GM21786 (cell line): ENCODE data around the gene WDPCP.
"Not testable (repeated sequence)": the region's sequence is repeated elsewhere in the genome, so short reads cannot be mapped to it uniquely, and the experiment has no call there.

ENCODE experiments used
- ATAC-seq: cut with Tn5 transposase; IDR thresholded peaks from one replicate; pipeline ENCODE4 v1.9.1; 2021; ENCODE audit not compliant: unreplicated experiment

WDPCP gene

DNA sequence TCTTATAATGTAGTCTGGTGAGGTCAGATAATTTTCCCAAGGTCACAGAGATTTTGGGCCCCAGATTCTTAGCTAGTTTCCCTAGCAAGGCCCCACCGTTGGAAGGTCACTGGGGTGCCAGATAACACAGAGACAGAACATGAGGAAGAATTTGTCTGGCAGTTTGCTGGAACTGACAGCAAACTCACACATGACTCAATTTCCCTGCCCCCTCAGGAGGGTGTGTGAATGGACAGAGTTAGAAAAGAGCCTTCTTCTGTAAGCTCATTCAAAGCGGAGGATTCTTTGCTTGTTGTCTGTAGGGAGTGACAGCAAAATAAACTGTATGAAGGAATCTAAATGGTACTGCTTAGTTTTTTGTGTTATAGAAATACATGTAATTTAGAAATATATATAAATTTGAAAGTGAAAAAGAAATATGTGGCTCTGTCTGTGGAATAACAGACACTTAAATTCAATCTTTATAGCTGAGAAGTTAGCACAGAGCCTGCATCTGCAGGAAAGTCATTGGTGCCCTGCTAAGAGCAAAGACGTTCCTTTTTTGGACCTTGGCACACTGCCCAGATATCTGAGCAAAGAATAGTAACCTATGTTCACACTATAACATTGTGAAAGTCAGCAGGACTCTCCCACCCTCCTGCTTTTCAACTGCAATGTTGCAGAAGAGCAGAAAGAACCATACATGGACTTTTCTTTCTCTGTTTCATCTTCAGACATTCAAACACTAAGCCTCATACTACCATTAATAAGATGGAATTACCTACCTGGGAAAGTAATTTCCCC lies 2.5 kb upstream of the WDPCP start:
- peak; percentile 16 for ATAC-seq

DNA sequence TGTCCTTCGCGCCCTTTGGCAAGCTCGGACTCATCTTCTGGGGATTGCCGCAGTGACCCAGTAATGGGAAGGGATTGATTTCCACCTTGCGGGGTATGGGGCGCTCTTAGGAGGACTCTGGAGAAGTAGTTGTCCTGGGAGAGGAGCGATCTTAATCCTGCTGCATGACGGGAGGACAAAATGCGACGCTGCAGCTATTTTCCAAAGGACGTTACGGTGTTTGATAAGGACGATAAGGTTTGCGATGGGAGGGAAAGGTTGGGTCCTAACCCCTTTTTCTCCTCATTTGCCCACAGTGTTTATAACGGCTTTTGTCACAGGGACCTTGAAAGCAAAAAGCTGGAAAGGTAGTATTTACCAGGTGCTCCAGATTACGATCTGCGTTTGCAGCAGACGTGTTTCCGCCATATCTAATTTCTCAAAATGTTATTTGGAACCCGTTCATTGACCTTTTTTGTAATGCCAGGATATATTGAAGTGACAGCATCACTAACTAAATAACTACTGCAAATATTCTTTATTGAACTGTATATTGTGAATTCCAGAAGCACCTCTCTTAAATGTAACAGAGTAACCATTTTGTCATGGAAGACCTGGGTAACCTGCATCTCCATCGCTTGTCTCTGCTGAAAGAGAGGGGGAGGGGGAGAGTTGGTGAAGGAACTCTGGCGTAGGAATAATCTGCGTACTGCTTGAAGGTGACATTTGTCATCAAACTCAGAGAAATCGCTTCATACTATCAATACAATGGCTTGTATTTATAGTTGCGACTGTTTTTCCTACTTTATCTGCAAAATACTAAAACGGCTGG lies 1.1 kb upstream of the WDPCP start:
- no peak for ATAC-seq

DNA sequence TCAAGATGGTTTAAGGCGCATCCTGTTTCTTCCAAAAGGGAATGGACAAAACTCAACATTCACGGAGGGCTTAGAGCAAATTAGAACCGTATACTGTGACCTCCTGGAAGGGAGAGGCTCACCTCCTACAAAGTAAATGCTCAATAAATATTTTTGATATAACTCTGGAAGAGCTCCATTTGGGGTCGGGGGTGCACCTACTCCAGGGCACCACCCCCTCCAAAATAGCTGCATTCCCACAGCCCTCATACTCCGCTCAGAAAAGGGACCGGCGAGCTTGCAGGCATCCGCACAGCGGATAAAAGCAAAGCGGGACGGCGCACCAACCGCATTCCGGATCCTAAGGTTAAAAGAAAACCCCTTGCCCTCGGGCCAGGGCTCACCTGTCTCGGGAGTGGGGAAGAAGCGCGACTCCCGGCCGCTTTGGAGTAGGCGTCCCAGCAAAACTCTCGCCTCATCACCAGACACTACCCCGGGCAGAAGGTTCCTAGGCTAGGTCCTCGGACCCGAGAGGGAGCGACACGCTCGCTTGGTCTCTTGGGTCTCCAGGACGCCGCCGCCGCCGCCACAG lies 378 bp downstream of the WDPCP start:
- no peak for ATAC-seq

DNA sequence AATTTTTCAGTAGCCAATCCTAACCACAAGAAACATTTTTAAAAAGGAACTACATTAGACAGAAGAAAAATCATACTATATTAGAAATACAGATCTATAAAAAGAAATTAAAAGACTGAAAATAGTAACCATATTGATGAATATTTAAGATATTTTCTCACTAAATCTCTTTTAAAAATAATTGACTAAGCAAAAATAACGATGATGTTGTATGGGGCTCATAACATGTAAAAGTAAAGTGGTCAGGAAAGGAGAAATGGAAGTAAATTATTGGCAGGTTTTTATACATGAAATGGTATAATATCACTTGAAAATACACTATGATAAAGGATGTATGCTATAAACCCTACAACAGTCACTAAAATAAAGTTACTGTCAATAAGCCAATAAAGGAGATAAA lies 5.4 kb downstream of the WDPCP start:
- no peak for ATAC-seq

DNA sequence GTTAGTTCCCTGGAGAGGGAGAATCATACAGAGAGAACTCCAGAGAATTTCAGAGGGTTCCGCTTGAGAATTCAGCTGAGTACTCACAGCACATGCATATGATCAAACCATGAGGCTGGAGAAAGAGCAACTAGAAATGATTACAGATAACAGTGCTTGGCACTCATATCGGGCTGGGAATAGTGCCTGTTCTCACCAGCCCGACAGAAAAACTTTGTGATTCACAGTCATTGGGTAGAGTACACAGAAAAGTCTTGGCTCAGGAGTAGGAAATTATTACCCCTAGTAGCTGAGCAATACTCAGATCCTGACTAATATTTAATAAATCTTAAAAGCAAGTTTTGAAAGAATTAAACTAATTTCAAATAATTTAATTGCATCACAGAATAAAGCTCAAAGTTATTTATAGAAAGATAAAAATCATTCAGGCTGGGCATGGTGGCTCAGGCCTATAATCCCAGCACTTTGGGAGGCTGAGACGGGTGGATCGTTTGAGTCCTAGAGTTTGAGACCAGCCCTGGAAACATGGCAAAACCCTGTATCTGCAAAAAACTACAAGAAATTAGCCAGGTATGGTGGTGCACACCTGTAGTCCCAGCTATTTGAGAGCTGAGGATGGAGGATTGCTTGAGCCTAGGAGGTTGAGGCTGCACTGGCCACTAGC lies 6.8 kb downstream of the WDPCP start:
- no peak for ATAC-seq

DNA sequence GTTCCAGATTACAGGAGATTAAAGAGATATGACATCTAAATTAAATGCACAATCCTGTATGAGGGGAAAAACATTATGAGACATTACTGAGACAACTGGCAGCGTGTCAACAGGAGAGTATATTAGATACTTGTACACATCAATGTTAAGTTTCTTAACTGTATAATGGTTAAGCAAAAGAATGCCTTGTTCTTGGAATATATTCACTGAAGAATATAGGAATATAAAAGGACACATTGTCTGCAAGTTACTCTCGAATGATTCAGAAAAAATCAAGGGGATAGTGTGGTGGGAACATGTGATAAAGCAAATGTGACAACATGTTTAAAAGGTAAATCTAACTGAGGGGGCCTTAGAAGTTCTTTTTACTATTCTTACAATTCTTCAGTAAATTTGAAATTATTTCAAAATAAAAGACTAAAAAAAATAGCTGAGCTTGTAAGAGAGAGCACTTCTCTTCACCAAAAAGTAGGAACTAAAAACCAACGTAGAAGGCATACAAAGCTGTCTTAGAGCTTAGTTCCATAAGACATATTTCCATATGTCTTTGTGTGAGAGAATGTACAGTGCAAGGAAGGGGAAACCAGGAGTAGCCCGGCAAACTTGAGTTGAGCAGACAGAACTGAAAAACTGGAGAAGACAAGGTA lies 7.5 kb downstream of the WDPCP start:
- no peak for ATAC-seq

DNA sequence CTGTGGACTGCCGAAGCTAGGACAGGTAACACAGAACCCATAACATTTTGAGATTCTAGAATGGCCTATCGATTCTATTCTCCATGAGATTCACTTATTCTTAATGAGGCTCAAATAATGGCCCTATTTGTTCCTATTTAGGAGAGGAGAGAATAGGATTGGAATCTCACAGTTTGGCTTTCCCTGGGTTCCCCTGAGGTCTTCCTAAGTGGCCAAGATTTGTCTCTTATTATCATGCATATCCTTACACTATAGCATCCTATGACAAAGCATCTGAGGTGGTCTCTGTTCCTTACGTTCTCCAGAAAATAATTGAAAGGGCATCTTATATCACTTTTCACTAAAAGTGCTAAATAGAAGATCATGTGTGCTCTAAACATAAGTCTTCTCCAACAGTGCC lies 9.5 kb downstream of the WDPCP start:
- no peak for ATAC-seq

DNA sequence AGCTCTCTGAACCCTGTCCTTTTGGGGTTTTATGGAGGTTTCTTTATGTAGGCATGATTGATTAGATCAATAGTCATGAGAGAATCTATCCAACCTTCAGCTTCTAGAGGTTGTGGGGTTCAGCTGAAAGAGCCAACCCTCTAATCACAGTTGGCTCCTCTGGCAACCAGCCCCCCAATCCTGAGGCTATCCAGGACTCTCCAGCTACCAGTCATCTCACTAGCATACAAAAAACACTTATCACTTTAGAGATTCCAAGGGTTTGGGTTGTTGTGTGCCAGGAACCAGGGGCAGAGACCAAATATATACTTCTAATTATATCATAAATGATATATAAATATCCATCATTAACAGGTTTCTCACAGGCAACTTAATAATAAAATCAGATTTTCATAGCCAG lies 11.7 kb downstream of the WDPCP start:
- no peak for ATAC-seq

DNA sequence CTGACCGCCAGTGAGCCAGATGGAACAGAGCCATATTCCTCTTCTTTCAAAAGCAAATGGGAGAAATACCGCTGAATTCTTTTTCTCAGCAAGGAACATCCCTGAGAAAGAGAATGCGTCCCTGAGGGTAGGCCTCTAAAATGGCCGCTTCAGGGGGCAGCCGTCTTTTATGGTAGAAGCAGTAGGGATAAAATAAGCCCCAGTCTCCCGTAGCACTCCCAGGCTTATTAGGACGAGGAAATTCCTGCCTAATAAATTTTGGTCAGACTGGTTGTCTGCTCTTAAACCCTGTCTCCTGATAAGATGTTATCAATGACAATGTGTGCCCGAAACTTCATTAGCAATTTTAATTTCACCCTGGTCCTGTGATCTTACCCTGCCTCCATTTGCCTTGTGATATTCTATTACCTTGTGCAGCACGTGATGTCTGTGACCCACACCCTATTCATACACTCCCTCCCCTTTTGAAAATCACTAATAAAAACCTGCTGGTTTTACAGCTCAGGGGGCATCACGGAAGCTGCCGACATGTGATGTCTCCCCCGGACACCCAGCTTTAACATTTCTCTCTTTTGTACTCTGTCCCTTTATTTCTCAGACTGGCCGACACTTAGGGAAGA lies 14.4 kb downstream of the WDPCP start:
- ATAC-seq, result not testable (repeated sequence)

DNA sequence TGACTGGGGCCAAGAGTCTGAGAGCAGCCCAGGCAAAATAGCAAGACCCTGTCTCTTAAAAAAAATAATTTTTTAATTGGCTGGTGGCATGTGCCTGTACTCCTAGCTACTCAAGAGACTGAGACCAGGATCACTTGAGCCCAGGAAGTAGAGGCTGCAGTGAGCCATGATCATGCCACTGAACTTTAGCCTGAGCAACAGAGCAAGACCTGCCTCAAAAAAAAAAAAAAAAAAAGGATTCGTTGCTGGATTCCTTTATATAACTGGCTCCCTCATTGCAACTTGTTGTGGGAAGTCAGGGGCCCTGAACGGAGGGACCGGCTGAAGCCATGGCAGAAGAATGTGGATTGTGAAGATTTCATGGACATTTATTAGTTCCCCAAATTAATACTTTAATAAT lies 15.3 kb downstream of the WDPCP start:
- ATAC-seq, result not testable (repeated sequence)

DNA sequence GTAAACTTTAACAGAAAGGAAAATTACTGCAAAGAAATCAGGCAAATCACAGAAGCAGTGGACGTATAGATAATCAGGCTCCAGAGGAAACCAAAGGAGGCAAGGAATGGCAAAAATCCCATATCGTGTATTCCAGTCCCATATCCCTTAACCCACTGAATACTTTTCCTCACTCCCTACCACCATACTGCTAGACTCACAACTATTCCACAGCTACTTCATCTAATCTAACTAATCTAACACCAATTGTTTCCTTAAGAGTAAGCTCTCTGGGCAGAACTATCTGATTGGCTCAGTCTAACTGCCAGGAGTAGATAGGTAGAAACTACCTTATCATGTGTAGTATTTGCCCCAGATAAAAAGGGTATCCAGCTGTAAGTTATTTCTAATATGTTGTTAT lies 16.3 kb downstream of the WDPCP start:
- no peak for ATAC-seq

DNA sequence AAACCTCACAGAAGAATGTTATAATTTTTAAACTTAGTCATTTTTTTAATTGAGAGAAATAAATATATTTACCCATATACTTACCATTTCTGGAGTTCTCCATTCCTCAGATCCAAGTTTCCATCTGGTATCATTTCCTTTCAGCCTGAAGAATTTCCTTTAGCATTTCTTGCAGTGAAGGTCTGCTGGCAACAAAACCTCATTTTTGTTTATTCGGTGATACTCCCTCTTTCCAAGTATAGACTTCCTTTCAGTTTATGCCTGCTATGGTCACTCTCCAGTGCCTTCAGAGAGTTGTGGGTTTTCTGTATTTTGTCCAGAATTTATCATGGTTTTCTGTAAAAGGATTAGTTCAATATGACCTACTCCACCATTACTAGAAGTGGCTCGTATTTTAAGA lies 17.0 kb downstream of the WDPCP start:
- no peak for ATAC-seq

DNA sequence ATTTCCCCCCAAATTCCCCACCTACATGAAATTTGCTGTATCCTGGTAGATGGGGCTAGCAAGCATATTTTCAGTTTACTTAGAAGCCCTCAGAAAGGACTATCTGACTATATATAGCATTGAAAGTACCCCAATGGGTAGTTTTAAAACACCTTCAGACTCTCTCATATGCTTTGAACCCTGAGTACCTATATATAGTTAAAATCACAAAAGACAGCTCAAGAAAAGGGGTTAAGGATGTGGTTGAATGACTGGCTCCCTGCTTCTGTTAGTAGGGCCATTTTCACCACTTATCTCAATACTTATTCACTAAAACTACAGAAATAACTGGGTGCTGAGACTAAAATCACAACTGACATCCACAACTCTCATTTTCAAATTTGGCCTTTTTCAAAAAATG lies 18.5 kb downstream of the WDPCP start:
- no peak for ATAC-seq

DNA sequence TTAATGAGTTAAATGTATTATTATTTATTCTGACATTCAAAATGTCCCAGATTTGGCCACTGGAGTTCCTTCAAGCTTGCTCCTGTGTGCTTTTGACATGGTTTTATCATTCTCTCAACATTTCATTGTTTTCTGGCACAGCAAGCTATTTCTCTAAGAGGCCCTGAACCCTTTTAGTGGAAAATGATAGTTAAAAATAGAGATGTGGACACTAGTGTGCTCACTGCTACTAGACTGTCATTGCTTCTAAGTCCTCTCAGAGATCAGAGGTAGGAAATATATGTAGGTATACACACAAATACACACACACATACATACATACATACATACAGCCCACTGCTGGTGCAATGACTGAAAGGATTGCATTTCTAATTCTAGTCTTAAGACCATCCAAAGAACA lies 25.5 kb downstream of the WDPCP start:
- no peak for ATAC-seq

DNA sequence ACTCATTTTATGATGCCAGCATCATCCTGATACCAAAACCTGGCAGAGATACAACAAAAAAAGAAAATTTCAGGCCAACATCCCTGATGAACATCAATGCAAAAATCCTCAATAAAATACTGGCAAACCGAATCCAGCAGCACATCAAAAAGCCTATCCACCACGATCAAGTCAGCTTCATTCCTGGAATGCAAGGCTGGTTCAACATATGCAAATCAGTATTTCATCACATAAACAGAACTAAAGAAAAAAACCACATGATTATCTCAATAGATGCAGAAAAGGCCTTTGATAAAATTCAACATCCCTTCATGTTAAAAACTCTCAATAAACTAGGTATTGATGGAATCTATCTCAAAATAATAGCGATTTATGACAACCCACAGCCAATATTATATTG lies 29.4 kb downstream of the WDPCP start:
- ATAC-seq, result not testable (repeated sequence)

DNA sequence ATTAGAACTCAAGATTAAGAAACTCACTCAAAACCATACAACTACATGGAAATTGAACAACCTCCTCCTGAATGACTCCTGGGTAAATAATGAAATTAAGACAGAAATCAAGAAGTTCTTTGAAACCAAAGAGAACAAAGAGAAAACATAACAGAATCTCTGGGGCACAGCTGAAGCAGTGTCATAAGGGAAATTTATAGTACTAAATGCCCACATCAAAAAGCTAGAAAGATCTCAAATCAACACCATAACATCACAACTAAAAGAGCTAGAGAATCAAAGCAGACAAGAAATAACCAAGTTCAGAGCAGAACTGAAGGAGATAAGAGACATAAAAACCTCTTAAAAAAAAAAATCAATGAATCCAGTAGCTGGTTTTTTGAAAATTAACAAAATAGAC lies 30.5 kb downstream of the WDPCP start:
- ATAC-seq, result not testable (repeated sequence)

DNA sequence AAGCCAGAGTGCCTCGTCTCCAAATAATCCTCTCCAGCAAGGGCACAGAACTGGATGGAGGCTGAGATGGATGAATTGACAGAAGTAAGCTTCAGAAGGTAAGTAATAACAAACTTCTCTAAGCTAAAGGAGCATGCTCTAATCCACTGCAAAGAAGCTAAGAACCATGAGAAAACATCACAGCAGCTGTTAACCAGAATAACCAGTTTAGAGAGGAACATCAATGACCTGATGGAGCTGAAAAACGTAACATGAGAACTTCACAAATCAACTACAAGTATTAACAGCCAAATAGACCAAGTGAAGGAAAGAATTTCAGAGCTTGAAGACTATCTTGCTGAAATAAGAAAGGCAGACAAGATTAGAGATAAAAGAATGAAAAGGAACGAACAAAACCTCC lies 32.3 kb downstream of the WDPCP start:
- ATAC-seq, result no peak

DNA sequence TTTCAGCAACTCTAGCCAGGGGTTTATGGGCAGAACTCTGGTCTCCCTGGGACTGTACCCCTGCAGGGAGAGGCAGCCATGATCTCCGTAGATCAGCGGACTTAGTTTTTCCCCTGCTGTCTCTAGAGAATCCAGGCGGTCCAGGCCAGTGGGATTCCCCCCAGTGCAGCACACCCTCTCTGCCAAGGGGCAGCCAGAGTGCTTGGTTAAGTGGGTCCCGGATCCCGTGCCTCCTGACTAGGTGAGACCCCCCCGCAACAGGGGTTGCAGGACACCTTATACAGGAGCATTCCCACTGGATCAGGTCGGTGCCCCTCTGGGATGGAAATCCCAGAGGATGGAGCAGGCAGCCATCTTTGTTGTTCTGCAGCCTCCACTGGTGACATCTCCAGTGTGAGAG lies 33.0 kb downstream of the WDPCP start:
- no peak for ATAC-seq

DNA sequence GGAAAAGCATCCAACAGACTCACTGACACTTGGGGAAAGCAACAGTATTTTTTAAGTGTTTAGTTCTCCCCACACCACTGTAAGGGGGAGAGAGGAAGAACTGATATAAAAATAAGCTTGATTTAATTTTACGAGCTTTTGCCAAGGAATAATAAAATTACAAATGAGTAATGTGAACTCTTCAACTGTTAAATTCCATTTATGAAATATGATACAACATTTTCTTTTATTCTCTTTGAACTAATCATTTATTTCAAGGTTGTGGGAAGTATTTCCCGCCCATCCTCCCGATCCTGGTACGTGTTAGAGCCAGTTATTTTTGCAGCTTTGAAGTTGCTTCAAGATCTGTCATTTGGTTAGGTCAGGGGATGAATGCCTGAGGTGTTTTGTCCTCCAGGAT lies 35.2 kb downstream of the WDPCP start:
- no peak for ATAC-seq

DNA sequence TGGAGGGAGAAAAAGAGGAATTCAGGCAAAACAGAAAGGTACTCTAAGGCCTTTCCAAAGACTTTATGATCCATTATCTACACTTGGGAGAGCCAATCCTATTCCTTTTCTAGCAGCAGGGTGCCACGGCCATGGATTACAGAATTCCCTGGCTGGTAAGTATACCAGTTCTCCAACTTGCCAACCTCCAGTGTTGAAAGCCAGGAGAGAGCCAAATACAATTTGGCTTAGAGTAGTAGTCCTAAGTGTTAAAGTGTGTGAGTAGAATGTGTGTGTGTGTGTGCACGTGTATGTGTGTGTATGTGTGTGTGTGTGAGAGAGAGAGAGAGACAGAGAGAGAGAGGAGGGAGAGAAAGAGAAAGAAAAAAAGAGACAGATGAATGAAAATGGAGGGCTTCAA lies 43.3 kb downstream of the WDPCP start:
- ATAC-seq, result no peak
